ENCODE results near the gene LSS. TPM values are rescaled to one million over a fixed set of nuclear protein-coding genes. Genes with fewer than 3 reads are reported as not detected.
A peak's percentile ranks its signal among the peaks of the same experiment; 100 is the strongest.

Gene LSS
- total and polyA plus RNA-seq, 2 of the 8 experiments (the other 6 are each of a cell fraction or from before 2014, with no cell fraction given) = 96.1 to 123 TPM

DNA sequence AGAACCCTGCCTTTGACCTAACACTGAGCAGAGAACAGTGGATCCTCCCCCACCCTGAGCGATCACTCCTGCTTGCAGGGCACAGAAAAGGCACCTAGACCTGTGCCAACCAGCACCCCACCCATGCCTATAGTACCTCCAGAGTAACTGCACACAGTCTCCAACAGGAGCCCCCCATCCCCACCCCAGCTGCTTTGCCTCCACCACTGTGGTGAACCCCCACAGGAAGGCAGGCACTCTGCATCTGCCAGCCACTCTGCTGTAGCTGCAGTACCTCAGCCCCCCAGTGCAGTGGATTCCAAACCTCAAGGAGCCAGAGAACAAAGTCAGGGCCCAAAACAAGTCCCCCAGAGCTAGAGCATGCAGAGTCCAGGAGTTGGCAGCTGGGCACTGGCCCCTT, 55.0 kb downstream of the LSS start:
- no peak overlapping the region for H3K18ac ChIP-seq (ENCODE audit: extremely low read depth, low read length)
- H3K27ac ChIP-seq (ENCODE audit: low read depth, low read length) = no peak overlapping the region
- H2BK15ac ChIP-seq (ENCODE audit: low read length) = no peak overlapping the region
- H3K79me2 ChIP-seq (ENCODE audit: control insufficient read depth in 1 of 2, insufficient read depth in 2 of 2, low read length in 2 of 2) = peaks cover 0 to 41% of the 10 kb centered on the region in 2 experiments; a peak in 2 of 4 replicates
- no peaks in the 10 kb centered on the region for H3K23me2 ChIP-seq (ENCODE audit: low read depth, low read length)
- H2BK5ac ChIP-seq (ENCODE audit: low read depth, low read length) = no peak overlapping the region; the same call in 1 of the 2 replicates
- no peak overlapping the region for H4K5ac ChIP-seq (ENCODE audit: insufficient read length, low read depth, low read length)
- H3K4me3 ChIP-seq (ENCODE audit: extremely low read depth in 1 of 4, insufficient read depth in 2 of 4, low read depth in 3 of 4, low read length in 4 of 4) = no peak overlapping the region
- no peak overlapping the region for H3K4me2 ChIP-seq (ENCODE audit: insufficient read depth in 1 of 2, low read depth in 2 of 2, low read length in 2 of 2)
- no peak overlapping the region for H3K56ac ChIP-seq (replicated peaks; ENCODE audit: insufficient read length, low read depth, low read length)
- no peak for FAIRE-seq
- no peak overlapping the region for H2BK120ac ChIP-seq (replicated peaks; ENCODE audit: low read depth, low read length)
- H2BK20ac ChIP-seq (ENCODE audit: low read length) = no peak overlapping the region
- peaks cover 0 to 9% of the 10 kb centered on the region in 2 experiments for H4K20me1 ChIP-seq (replicated peaks in 1 of 2; ENCODE audit: control insufficient read depth in 1 of 2, insufficient read depth in 2 of 2, low read length in 2 of 2)
- POLR2A ChIA-PET (ENCODE audit: partially characterized antibody) = interaction anchor here (1.0 kb wide), 1 partner anchor 14 kb away, joined by 3 read pairs; no protein-coding TSS in a partner anchor
- CTCF ChIA-PET (ENCODE audit: partially characterized antibody) = interaction anchor here (1.2 to 1.5 kb wide), 2 partner anchors 30 to 75 kb away, joined by 3 read pairs; no protein-coding TSS in a partner anchor
- H2AK5ac ChIP-seq (ENCODE audit: low read depth, low read length) = 0 out of 2 replicates have a peak overlapping the region, but pooled peaks have one; percentile 24
- no peak overlapping the region for H2BK12ac ChIP-seq (ENCODE audit: low read depth, low read length)
- no peak overlapping the region for H4K8ac ChIP-seq (ENCODE audit: extremely low read depth, insufficient read depth, low read length)
- DNase-seq (ENCODE audit: low read depth in 1 of 2, low spot score in 2 of 2) = no peak
- H3K4ac ChIP-seq (replicated peaks; ENCODE audit: insufficient read length, low read depth, low read length) = no peak overlapping the region
- H3K9me3 ChIP-seq (ENCODE audit: insufficient read depth in 2 of 2, low read depth in 1 of 2, low read length in 1 of 2) = no peaks in the 10 kb centered on the region
- no peaks in the 10 kb centered on the region for H3K4me1 ChIP-seq (replicated peaks in 1 of 4; ENCODE audit: control insufficient read depth in 3 of 4, insufficient read depth in 4 of 4, low read length in 3 of 4)
- H3K27me3 ChIP-seq (replicated peaks in 1 of 4; ENCODE audit: control insufficient read depth in 3 of 4, extremely low read depth in 1 of 4, insufficient read depth in 3 of 4, low read length in 3 of 4) = no peaks in the 10 kb centered on the region
- no peak overlapping the region for H4K91ac ChIP-seq (replicated peaks; ENCODE audit: insufficient read length, low read length)
- H3K79me1 ChIP-seq (ENCODE audit: low read depth, low read length) = peaks cover 6% of the 10 kb centered on the region
- no peak overlapping the region for H2AFZ ChIP-seq (ENCODE audit: low read length)
- no peak overlapping the region for H3K9ac ChIP-seq (replicated peaks in 1 of 4; ENCODE audit: extremely low read depth in 1 of 4, low read depth in 3 of 4, low read length in 3 of 4)
- WGBS, 2 experiments (ENCODE audit: extremely low coverage in 1 of 2, insufficient coverage in 1 of 2, insufficient read length in 1 of 2, insufficient replicate concordance in 2 of 2, low coverage in 1 of 2, low lambda C conversion rate in 2 of 2, missing lambda C conversion rate in 1 of 2) = 100% methylated on average over 1 of the region's 1 CpG; no CpG with 5 or more reads in 1 of the 2 experiments
- H3K36me3 ChIP-seq (ENCODE audit: control insufficient read depth in 2 of 4, insufficient read depth in 4 of 4, low read length in 3 of 4) = no peaks in the 10 kb centered on the region; a peak in 1 of 8 replicates
- H3K14ac ChIP-seq (ENCODE audit: insufficient read length) = no peak overlapping the region
- H3K23ac ChIP-seq (ENCODE audit: insufficient read length) = no peak overlapping the region
- TF ChIP-seq CTBP2 (IDR thresholded peaks at IDR 0.05; ENCODE audit: borderline replicate concordance, insufficient read depth, insufficient read length, low read length) = no peak
- TF ChIP-seq CHD1 (IDR thresholded peaks at IDR 0.05; ENCODE audit: low read depth, low read length) = no peak
- TF ChIP-seq RXRA (IDR thresholded peaks at IDR 0.05; ENCODE audit: insufficient read depth, low read depth, low read length) = no peak
- TF ChIP-seq SIN3A (conservative IDR thresholded peaks at IDR 0.05 in 1 of 2, IDR thresholded peaks at IDR 0.05 in 1 of 2; ENCODE audit: low read depth in 1 of 2, low read length in 2 of 2) = no peak
- no peak for TF ChIP-seq GTF2F1 (IDR thresholded peaks at IDR 0.05; ENCODE audit: borderline replicate concordance, low read depth, low read length)
- TF ChIP-seq RNF2 (IDR thresholded peaks at IDR 0.05; ENCODE audit: borderline replicate concordance, low read depth, low read length, missing control alignments, poor library complexity, severe bottlenecking) = no peak
- TF ChIP-seq CREB1 (IDR thresholded peaks at IDR 0.05) = no peak
- no peak for TF ChIP-seq PHF8 (conservative IDR thresholded peaks at IDR 0.05; ENCODE audit: low read depth, low read length)
- no peak for TF ChIP-seq TCF12 (IDR thresholded peaks at IDR 0.05; ENCODE audit: low read depth, low read length)
- TF ChIP-seq POLR2AphosphoS5 (IDR thresholded peaks at IDR 0.05; ENCODE audit: low read depth, low read length) = no peak
- no peak for TF ChIP-seq RBBP5 (IDR thresholded peaks at IDR 0.05; ENCODE audit: borderline replicate concordance, low read depth, low read length)
- no peak for TF ChIP-seq BRCA1 (IDR thresholded peaks at IDR 0.05; ENCODE audit: low read depth, low read length)
- no peak for TF ChIP-seq SP1 (IDR thresholded peaks at IDR 0.05; ENCODE audit: low read depth, low read length)
- TF ChIP-seq EGR1 (IDR thresholded peaks at IDR 0.05; ENCODE audit: borderline replicate concordance, low read depth, low read length) = no peak

Data from H1 (cell line).